ENCODE results near the gene APP.
"Not testable (repeated sequence)": the region's sequence is repeated elsewhere in the genome, so short reads cannot be mapped to it uniquely, and the experiment has no call there.

Gene APP

GRCh38 chr21:26025536-26026512, 144.7 kb downstream of the APP start:
- Histone ChIP-seq H3K4me2 (ENCODE audit: low read depth, low read length, poor library complexity, severe bottlenecking) (no peak overlapping the region), H3K36me3 (ENCODE audit: low read length) (no peaks in the 10 kb centered on the region), H3K9me2 (replicated peaks; ENCODE audit: insufficient read depth, low read length) (no peaks in the 10 kb centered on the region), H3K9me3 (ENCODE audit: insufficient read depth, low read length) (no peaks in the 10 kb centered on the region), H3K4me3 (ENCODE audit: insufficient read depth, low read length, poor library complexity, severe bottlenecking) (no peak overlapping the region), H3K27me3 (ENCODE audit: low read length) (no peaks in the 10 kb centered on the region), H3K9ac (ENCODE audit: low read length) (no peak overlapping the region), H3K79me2 (ENCODE audit: insufficient read depth, low read length) (no peaks in the 10 kb centered on the region), H2AFZ (ENCODE audit: low read depth, low read length, severe bottlenecking) (no peak overlapping the region), H4K20me1 (ENCODE audit: low read depth, low read length) (no peaks in the 10 kb centered on the region), H3F3A (ENCODE audit: insufficient read depth) (no peaks in the 10 kb centered on the region), H3K27ac (ENCODE audit: low read depth, low read length) (no peak overlapping the region)
- no peak for TF ChIP-seq CTCF (IDR thresholded peaks at IDR 0.05; ENCODE audit: insufficient read depth, low read length, poor library complexity, severe bottlenecking)
- TF ChIP-seq EZH2phosphoT487 (conservative IDR thresholded peaks at IDR 0.05; ENCODE audit: low read length) = no peak

DNA sequence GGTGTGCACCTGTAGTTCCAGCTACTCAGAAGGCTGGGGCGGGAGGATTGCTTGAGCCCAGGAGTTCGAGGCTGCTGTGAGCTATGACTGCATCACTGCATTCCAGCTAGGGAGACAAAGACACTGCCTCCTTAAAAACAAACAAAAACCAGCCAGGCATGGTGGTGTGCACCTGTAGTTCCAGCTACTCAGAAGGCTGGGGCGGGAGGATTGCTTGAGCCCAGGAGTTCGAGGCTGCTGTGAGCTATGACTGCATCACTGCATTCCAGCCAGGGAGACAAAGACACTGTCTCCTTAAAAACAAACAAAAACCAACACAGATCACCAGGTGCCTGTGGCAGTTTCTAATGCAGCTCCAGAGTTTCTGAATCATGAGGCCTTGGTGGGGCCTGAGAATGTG, 147.2 kb downstream of the APP start:
- not testable (repeated sequence) for H3K27ac ChIP-seq (ENCODE audit: low read depth, low read length); H3K4me3 ChIP-seq (ENCODE audit: insufficient read depth, low read length, poor library complexity, severe bottlenecking); H2AFZ ChIP-seq (ENCODE audit: low read depth, low read length, severe bottlenecking); H3K9me2 ChIP-seq (replicated peaks; ENCODE audit: insufficient read depth, low read length); H3K4me2 ChIP-seq (ENCODE audit: low read depth, low read length, poor library complexity, severe bottlenecking); H3K79me2 ChIP-seq (ENCODE audit: insufficient read depth, low read length); H3K9ac ChIP-seq (ENCODE audit: low read length); H4K20me1 ChIP-seq (ENCODE audit: low read depth, low read length); H3K27me3 ChIP-seq (ENCODE audit: low read length); H3F3A ChIP-seq (ENCODE audit: insufficient read depth); H3K9me3 ChIP-seq (ENCODE audit: insufficient read depth, low read length); H3K36me3 ChIP-seq (ENCODE audit: low read length)

DNA sequence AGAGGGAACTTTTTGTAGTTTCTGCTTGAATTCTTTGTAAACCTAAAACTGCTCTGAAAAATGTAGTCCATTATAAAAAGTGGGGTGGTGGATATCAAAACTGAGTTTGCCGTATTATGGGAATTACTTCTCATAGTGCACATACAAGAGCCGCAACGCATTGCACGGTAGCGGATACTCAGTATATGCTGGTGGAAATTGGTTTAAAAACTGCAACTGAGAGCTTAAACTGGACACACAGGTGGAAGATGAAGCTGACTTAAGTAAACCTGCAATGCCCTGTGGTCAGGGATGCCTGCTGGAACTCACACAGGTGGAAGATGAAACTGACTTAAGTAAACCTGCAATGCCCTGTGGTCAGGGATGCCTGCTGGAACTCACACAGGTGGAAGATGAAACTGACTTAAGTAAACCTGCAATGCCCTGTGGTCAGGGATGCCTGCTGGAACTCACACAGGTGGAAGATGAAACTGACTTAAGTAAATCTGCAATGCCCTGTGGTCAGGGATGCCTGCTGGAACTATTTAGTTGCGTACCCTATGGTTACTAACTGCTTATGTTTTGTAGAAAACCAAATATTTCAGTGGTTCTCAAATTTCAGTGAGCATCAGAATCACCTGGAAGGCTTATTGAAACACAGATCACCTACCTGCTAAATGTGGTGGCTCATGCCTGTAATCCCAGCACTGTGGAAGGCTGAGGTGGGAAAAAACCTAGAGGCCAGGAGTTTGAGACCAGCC, 147.8 kb downstream of the APP start:
- not testable (repeated sequence) for H3K4me2 ChIP-seq (ENCODE audit: low read depth, low read length, poor library complexity, severe bottlenecking); H3F3A ChIP-seq (ENCODE audit: insufficient read depth); H2AFZ ChIP-seq (ENCODE audit: low read depth, low read length, severe bottlenecking); H3K36me3 ChIP-seq (ENCODE audit: low read length); H3K9me3 ChIP-seq (ENCODE audit: insufficient read depth, low read length); H3K9me2 ChIP-seq (replicated peaks; ENCODE audit: insufficient read depth, low read length); H3K79me2 ChIP-seq (ENCODE audit: insufficient read depth, low read length); H3K27me3 ChIP-seq (ENCODE audit: low read length); H3K27ac ChIP-seq (ENCODE audit: low read depth, low read length); H3K4me3 ChIP-seq (ENCODE audit: insufficient read depth, low read length, poor library complexity, severe bottlenecking); H3K9ac ChIP-seq (ENCODE audit: low read length); H4K20me1 ChIP-seq (ENCODE audit: low read depth, low read length)

DNA sequence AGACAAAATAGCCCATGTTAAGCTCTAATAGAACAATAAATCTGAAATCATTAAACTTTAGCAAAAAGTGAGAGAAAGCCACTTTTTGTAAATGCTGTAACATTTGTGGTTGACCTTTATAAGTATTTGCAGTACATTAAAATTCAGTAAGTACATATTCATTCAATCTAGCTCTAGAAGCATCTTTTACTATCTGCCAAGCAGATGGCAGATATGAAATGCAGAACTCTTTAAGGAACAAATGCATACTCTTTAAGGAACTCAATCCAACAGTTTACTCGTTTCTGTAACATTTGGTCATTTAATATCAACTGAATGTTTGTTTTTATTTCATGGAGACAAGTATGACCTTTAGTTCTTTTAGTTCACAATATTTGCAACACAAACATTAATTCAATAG, 150.1 kb downstream of the APP start:
- Histone ChIP-seq H3K9ac (ENCODE audit: low read length) (no peak overlapping the region), H4K20me1 (ENCODE audit: low read depth, low read length) (no peaks in the 10 kb centered on the region), H3K9me2 (replicated peaks; ENCODE audit: insufficient read depth, low read length) (no peaks in the 10 kb centered on the region), H3K36me3 (ENCODE audit: low read length) (no peaks in the 10 kb centered on the region), H2AFZ (ENCODE audit: low read depth, low read length, severe bottlenecking) (no peak overlapping the region), H3K27me3 (ENCODE audit: low read length) (no peaks in the 10 kb centered on the region), H3F3A (ENCODE audit: insufficient read depth) (no peaks in the 10 kb centered on the region), H3K9me3 (ENCODE audit: insufficient read depth, low read length) (no peaks in the 10 kb centered on the region), H3K4me2 (ENCODE audit: low read depth, low read length, poor library complexity, severe bottlenecking) (no peak overlapping the region), H3K79me2 (ENCODE audit: insufficient read depth, low read length) (no peaks in the 10 kb centered on the region), H3K4me3 (ENCODE audit: insufficient read depth, low read length, poor library complexity, severe bottlenecking) (no peak overlapping the region), H3K27ac (ENCODE audit: low read depth, low read length) (no peak overlapping the region)
- TF ChIP-seq EZH2phosphoT487 (conservative IDR thresholded peaks at IDR 0.05; ENCODE audit: low read length) (no peak), CTCF (IDR thresholded peaks at IDR 0.05; ENCODE audit: insufficient read depth, low read length, poor library complexity, severe bottlenecking) (no peak)
